Thyroid gland (tissue), 4 donors: ENCODE results near the gene MRPL27. TPM values are rescaled to one million over a fixed set of nuclear protein-coding genes. Genes with fewer than 3 reads are reported as not detected.

Experiments
- DNase-seq, 2 donors: peaks; one replicate each; pipeline ENCODE4 v3.0.0-alpha.2; 2019
- H3K27ac ChIP-seq, 3 donors: fragments of 200-600 bp; sonication (generic); 1 replicate in 2 of 3; 2 replicates in 1 of 3; pipeline ENCODE4 v1.5.1; 2016 to 2019; ENCODE audit warnings: mild to moderate bottlenecking in 1 of 3, moderate library complexity in 1 of 3
- H3K27me3 ChIP-seq: fragments of 200-600 bp; sonication (generic); one replicate; pipeline ENCODE4 v1.5.1; 2019
- H3K36me3 ChIP-seq, 2 donors: fragments of 200-600 bp; sonication (generic); one replicate each; pipeline ENCODE4 v1.5.1; 2016 to 2019
- H3K4me1 ChIP-seq, 2 donors: fragments of 200-600 bp; sonication (generic); one replicate each; pipeline ENCODE4 v1.5.1; 2017 to 2019
- H3K4me3 ChIP-seq, 3 donors: fragments of 200-600 bp; sonication (generic); replicated peaks in 1 of 3; 1 replicate in 2 of 3; 2 replicates in 1 of 3; pipeline ENCODE4 v1.5.1; 2016; ENCODE audit warnings: mild to moderate bottlenecking in 1 of 3
- H3K9me3 ChIP-seq: fragments of 200-600 bp; sonication (generic); one replicate; pipeline ENCODE4 v1.5.1; 2017
- CTCF ChIP-seq, 6 experiments: fragments of 200-600 bp in 3 of 6; fragments of 450-650 bp in 3 of 6; sonication (generic) in 3 of 6; IDR thresholded peaks; one replicate each; pipeline ENCODE4 v1.5.1; 2016 to 2019; ENCODE audit warnings: antibody characterized with exemption in 6 of 6, mild to moderate bottlenecking in 2 of 6, inconsistent platforms in 1 of 6, moderate library complexity in 1 of 6
- POLR2A ChIP-seq, 2 donors: fragments of 450-650 bp; IDR thresholded peaks; one replicate each; pipeline ENCODE4 v1.6.1; 2017; ENCODE audit warnings: antibody characterized with exemption in 2 of 2, mild to moderate bottlenecking in 2 of 2, moderate library complexity in 1 of 2
- WGBS, 2 donors: methylation state at CpG; one replicate each; pipeline ENCODE4 v1.1.5; 2017; 5-methylcytosine and 5-hydroxymethylcytosine counted together
- intact Hi-C: fragments of 100-400 bp; cut with DNase I; formaldehyde crosslinking; loops from one replicate; pipeline ENCODE4 v1.15.1; 2023
- total RNA-seq, 4 donors: library from RNA; depleted of rRNA; stranded (reverse); fragments of >200 nt; gene quantifications; one replicate each; pipeline ENCODE4 v1.2.3, GENCODE V29; 2016

Gene MRPL27
- total RNA-seq, 4 donors from 2014 or later = 44.6 to 115 (median 80.8) TPM

GRCh38 chr17:50347117-50347893 lies 25.7 kb downstream of the MRPL27 start:
- TF ChIP-seq POLR2A (IDR thresholded peaks at IDR 0.05) (no peak), CTCF (IDR thresholded peaks at IDR 0.05) (no peak)
- H3K27ac ChIP-seq = peak overlapping the region in 1 of 3 donors; percentile 3
- H3K9me3 ChIP-seq = no peaks in the 10 kb centered on the region
- DNase-seq = no peak
- peak overlapping the region in 2 of 3 donors; percentile 62 to 85 for H3K4me3 ChIP-seq
- WGBS, 2 donors = 45 to 46% methylated on average over 13 to 14 of the region's 17 CpGs
- H3K27me3 ChIP-seq = no peaks in the 10 kb centered on the region
- H3K4me1 ChIP-seq = peaks cover 15 to 17% of the 10 kb centered on the region in 2 donors
- H3K36me3 ChIP-seq = no peaks in the 10 kb centered on the region
- intact Hi-C loops = no loop called here

- 0 to 2% methylated on average over 19 to 24 of the region's 57 CpGs for WGBS, 2 donors
- DNase-seq = peak; percentile 54 to 65
- Histone ChIP-seq H3K36me3 (no peaks in the 10 kb centered on the region), H3K4me1 (peaks cover 15 to 17% of the 10 kb centered on the region in 2 donors), H3K4me3 (peak overlapping the region in 2 of 3 donors; percentile 62 to 85), H3K9me3 (no peaks in the 10 kb centered on the region), H3K27ac (peak overlapping the region in 2 of 3 donors; percentile 3 to 24), H3K27me3 (no peaks in the 10 kb centered on the region)
- intact Hi-C loops = no loop called here
- TF ChIP-seq CTCF (IDR thresholded peaks at IDR 0.05) = no peak
- TF ChIP-seq POLR2A (IDR thresholded peaks at IDR 0.05) = no peak
Measured at GRCh38 chr17:50346313-50347116, 26.5 kb downstream of the MRPL27 start.

- 3 to 25% methylated on average over 10 to 33 of the region's 87 CpGs for WGBS, 2 donors
- peak in 1 of 2 donors; percentile 75 for TF ChIP-seq POLR2A (IDR thresholded peaks at IDR 0.05)
- TF ChIP-seq CTCF (IDR thresholded peaks at IDR 0.05) = no peak
- Histone ChIP-seq H3K36me3 (no peaks in the 10 kb centered on the region), H3K4me3 (peak within 1 kb of the TSS in 2 of 3 donors; percentile 62 to 85), H3K27me3 (no peaks in the 10 kb centered on the region), H3K27ac (peak within 1 kb of the TSS in 2 of 3 donors; percentile 3 to 24), H3K9me3 (no peaks in the 10 kb centered on the region), H3K4me1 (peaks cover 15 to 17% of the 10 kb centered on the region in 2 donors)
- intact Hi-C loops = no loop called here
- peak; percentile 87 to 89 for DNase-seq
Measured at GRCh38 chr17:50345432-50346312, 27.3 kb downstream of the MRPL27 start, which contains the start of gene XYLT2. TSS of gene XYLT2 (plus strand) at chr17:50346126. CDS start at chr17:50346141, 15 bp downstream.

DNA sequence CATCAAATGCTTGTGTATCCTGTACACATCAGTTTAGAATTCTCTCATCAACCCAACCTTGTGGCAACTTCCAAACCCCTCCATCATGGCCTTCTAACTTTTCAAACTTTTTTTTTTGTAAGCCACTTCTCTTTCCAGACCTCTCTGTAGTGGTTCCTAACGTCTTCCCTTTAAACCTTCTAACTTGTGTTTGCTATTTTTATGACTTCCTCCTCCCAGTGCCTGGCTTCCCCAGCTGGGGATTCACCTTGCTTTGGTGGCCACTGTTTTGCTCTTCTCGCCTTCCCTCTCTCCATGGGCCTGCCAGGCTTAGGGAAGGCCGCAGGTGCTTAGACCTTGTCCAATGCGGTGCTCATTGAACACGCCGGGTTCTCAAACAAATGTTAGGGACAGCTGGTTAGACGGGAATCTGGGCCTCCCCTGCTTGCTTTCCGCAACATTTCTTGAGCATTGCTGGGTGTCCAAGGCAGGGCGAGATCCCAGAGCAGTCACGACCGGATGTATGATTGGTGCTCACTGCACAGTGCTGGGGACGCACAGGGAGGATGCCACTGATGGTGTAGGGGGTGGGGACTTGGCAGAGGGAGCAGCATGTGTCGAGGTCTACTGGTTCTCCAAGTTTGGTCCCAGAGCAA lies 28.1 kb downstream of the MRPL27 start:
- intact Hi-C loops = no loop called here
- H3K9me3 ChIP-seq = no peaks in the 10 kb centered on the region
- TF ChIP-seq POLR2A (IDR thresholded peaks at IDR 0.05) (no peak), CTCF (IDR thresholded peaks at IDR 0.05) (no peak)
- no peak overlapping the region for H3K4me3 ChIP-seq
- H3K36me3 ChIP-seq = no peaks in the 10 kb centered on the region
- 73% methylated on average over 13 of the region's 13 CpGs for WGBS, 2 donors
- peaks cover 15 to 17% of the 10 kb centered on the region in 2 donors for H3K4me1 ChIP-seq
- no peak for DNase-seq
- H3K27ac ChIP-seq = no peak overlapping the region
- H3K27me3 ChIP-seq = no peaks in the 10 kb centered on the region
